ENCODE data around the gene RAP1A.

DNA sequence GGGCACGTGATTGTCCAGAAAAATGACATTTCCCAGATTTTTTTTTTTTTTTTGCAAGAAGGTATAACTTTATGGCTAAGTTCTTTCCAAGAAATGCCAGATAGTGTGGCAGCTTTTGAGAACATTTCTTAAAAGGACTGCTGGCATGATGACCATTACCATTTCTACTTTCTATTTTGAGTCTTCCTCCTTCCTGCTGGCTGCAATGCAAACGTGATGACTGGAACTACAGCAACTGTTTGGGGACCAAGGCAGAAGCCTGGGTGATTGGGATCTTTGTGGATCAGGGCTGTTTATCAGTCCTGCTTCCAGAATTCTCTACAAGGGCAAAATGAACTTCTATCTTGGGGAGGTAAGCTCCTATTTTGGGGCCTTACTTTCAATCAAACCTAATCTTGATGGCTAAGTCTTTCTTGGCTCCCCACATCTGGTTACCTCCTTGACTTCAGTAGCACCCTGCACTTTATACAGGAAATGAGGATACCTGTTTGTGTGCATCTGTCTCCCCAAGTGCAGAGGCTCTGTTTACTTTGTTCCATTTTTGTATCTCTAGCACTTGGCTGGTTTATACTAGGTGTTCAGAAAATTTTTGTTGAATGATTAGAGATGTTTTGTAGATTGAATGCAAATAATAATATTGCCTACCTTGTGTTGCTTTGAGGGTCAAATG lies 132.5 kb downstream of the RAP1A start:
- TF ChIP-seq, protein P1, sequence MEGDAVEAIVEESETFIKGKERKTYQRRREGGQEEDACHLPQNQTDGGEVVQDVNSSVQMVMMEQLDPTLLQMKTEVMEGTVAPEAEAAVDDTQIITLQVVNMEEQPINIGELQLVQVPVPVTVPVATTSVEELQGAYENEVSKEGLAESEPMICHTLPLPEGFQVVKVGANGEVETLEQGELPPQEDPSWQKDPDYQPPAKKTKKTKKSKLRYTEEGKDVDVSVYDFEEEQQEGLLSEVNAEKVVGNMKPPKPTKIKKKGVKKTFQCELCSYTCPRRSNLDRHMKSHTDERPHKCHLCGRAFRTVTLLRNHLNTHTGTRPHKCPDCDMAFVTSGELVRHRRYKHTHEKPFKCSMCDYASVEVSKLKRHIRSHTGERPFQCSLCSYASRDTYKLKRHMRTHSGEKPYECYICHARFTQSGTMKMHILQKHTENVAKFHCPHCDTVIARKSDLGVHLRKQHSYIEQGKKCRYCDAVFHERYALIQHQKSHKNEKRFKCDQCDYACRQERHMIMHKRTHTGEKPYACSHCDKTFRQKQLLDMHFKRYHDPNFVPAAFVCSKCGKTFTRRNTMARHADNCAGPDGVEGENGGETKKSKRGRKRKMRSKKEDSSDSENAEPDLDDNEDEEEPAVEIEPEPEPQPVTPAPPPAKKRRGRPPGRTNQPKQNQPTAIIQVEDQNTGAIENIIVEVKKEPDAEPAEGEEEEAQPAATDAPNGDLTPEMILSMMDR (IDR thresholded peaks at IDR 0.05; ENCODE audit: low read length): no peak
- no peak for TF ChIP-seq EZH2 (IDR thresholded peaks at IDR 0.05; ENCODE audit: borderline replicate concordance, low read length)

Data from OCI-LY1 (cell line).